HG03469 (cell line): ENCODE data around the gene CAP2.

Experiments used
- ATAC-seq: cut with Tn5 transposase; IDR thresholded peaks from one replicate; pipeline ENCODE4 v1.9.1; 2021; ENCODE audit warnings: mild to moderate bottlenecking, moderate library complexity, moderate number of reproducible peaks; ENCODE audit not compliant: unreplicated experiment

Gene CAP2

GRCh38 chr6:17472653-17473183 is 79.3 kb downstream of the CAP2 start:
- ATAC-seq, result no peak

GRCh38 chr6:17473554-17473953 is 80.2 kb downstream of the CAP2 start:
- ATAC-seq, result no peak

GRCh38 chr6:17474289-17474688 is 80.9 kb downstream of the CAP2 start:
- ATAC-seq, result no peak

- ATAC-seq, result no peak
These were observed 82.3 kb downstream of the CAP2 start for GRCh38 chr6:17475606-17476244.

- ATAC-seq, result no peak
These were observed 83.1 kb downstream of the CAP2 start for GRCh38 chr6:17476511-17476910.

GRCh38 chr6:17477356-17477755 is 84.0 kb downstream of the CAP2 start:
- no peak for ATAC-seq

- no peak for ATAC-seq
These were observed 85.0 kb downstream of the CAP2 start for GRCh38 chr6:17478223-17478907.

- no peak for ATAC-seq
These were observed 85.6 kb downstream of the CAP2 start for GRCh38 chr6:17478946-17479345.

- no peak for ATAC-seq
These were observed 87.1 kb downstream of the CAP2 start for GRCh38 chr6:17480476-17480875.

GRCh38 chr6:17482711-17483110 is 89.3 kb downstream of the CAP2 start:
- ATAC-seq, result no peak

GRCh38 chr6:17483391-17484016 is 90.1 kb downstream of the CAP2 start:
- ATAC-seq, result no peak

GRCh38 chr6:17484201-17484849 is 90.9 kb downstream of the CAP2 start:
- ATAC-seq, result no peak

GRCh38 chr6:17485181-17485580 is 91.8 kb downstream of the CAP2 start:
- ATAC-seq, result no peak

GRCh38 chr6:17485946-17486345 is 92.6 kb downstream of the CAP2 start:
- no peak for ATAC-seq

GRCh38 chr6:17486680-17487079 is 93.3 kb downstream of the CAP2 start:
- no peak for ATAC-seq

- ATAC-seq, result no peak
These were observed 97.3 kb downstream of the CAP2 start for GRCh38 chr6:17490724-17491123.

GRCh38 chr6:17491416-17492142 is 98.2 kb downstream of the CAP2 start:
- ATAC-seq, result no peak

GRCh38 chr6:17492350-17492749 is 99.0 kb downstream of the CAP2 start:
- ATAC-seq, result no peak

GRCh38 chr6:17493286-17493685 is 99.9 kb downstream of the CAP2 start:
- ATAC-seq, result no peak

GRCh38 chr6:17494177-17494576 is 100.8 kb downstream of the CAP2 start:
- ATAC-seq, result no peak

GRCh38 chr6:17494919-17495318 is 101.5 kb downstream of the CAP2 start:
- no peak for ATAC-seq
